Duodenal mucosa (tissue), 2 donors: Measurements from ENCODE around the gene KIF1B.

ENCODE experiments used
- H3K27ac ChIP-seq: one replicate; pipeline ENCODE4 v1.7.0; 2013; ENCODE audit warnings: low read depth, low read length
- H3K27me3 ChIP-seq, 2 donors: one replicate each; pipeline ENCODE4 v1.7.0; 2013; ENCODE audit warnings: low read length in 2 of 2, control low read depth in 1 of 2; ENCODE audit not compliant: insufficient read depth in 2 of 2, control insufficient read depth in 1 of 2
- H3K36me3 ChIP-seq, 2 donors: one replicate each; pipeline ENCODE4 v1.7.0; 2013; ENCODE audit warnings: low read length in 2 of 2, control low read depth in 1 of 2; ENCODE audit not compliant: insufficient read depth in 2 of 2, control insufficient read depth in 1 of 2
- H3K4me1 ChIP-seq, 2 donors: one replicate each; pipeline ENCODE4 v1.7.0; 2013; ENCODE audit warnings: low read length in 2 of 2, control low read depth in 1 of 2; ENCODE audit not compliant: insufficient read depth in 2 of 2, control insufficient read depth in 1 of 2
- H3K4me3 ChIP-seq, 2 donors: one replicate each; pipeline ENCODE4 v1.7.0; 2013; ENCODE audit warnings: low read length in 2 of 2, low read depth in 1 of 2
- H3K9ac ChIP-seq, 2 donors: one replicate each; pipeline ENCODE4 v1.7.0; 2013; ENCODE audit warnings: low read length in 2 of 2, low read depth in 1 of 2
- H3K9me3 ChIP-seq, 2 donors: one replicate each; pipeline ENCODE4 v1.7.0; 2013; ENCODE audit warnings: low read length in 2 of 2, control low read depth in 1 of 2; ENCODE audit not compliant: control insufficient read depth in 1 of 2

KIF1B gene

GRCh38 chr1:10429868-10430215, 219.5 kb downstream of the KIF1B start:
- Histone ChIP-seq H3K27ac (no peak overlapping the region), H3K9me3 (no peaks in the 10 kb centered on the region), H3K36me3 (no peaks in the 10 kb centered on the region), H3K9ac (peak overlapping the region; percentile 64 to 91), H3K4me3 (peak overlapping the region; percentile 91 to 92), H3K4me1 (peaks cover 32 to 55% of the 10 kb centered on the region in 2 donors), H3K27me3 (no peaks in the 10 kb centered on the region)

GRCh38 chr1:10430216-10431069, 220.1 kb downstream of the KIF1B start, which contains the start of gene CENPS:
Gene CENPS (plus strand): TSS chr1:10430433. CDS start chr1:10430518, 85 bp downstream.
- Histone ChIP-seq H3K9me3 (no peaks in the 10 kb centered on the region), H3K36me3 (no peaks in the 10 kb centered on the region), H3K27me3 (no peaks in the 10 kb centered on the region), H3K27ac (no peak within 1 kb of the TSS), H3K4me1 (peaks cover 32 to 49% of the 10 kb centered on the region in 2 donors), H3K9ac (peak within 1 kb of the TSS; percentile 67 to 91), H3K4me3 (peak within 1 kb of the TSS; percentile 91 to 92)
